ENCODE results near the gene METTL27.
"Not testable (repeated sequence)": the region's sequence is repeated elsewhere in the genome, so short reads cannot be mapped to it uniquely, and the experiment has no call there.

Gene METTL27

GRCh38 chr7:73838642-73839041 is 3.7 kb downstream of the METTL27 start:
- peak overlapping the region; percentile 2 for H4K8ac ChIP-seq (ENCODE audit: low read depth, low read length)
- no CpG with 5 or more reads among the region's 6 CpGs for WGBS (ENCODE audit: extremely low coverage, insufficient coverage, insufficient read length)

GRCh38 chr7:73837167-73837566 is 5.1 kb downstream of the METTL27 start:
- DNase-seq; H3K4ac ChIP-seq (ENCODE audit: low read depth, low read length); H3K27ac ChIP-seq (ENCODE audit: low read depth, low read length); H2AK5ac ChIP-seq (ENCODE audit: low read length); H2AFZ ChIP-seq (ENCODE audit: insufficient read depth, low read length, poor library complexity); H3K18ac ChIP-seq (ENCODE audit: low read length); H3K4me2 ChIP-seq (ENCODE audit: low read length); H3K79me2 ChIP-seq (ENCODE audit: control insufficient read depth, insufficient read depth, low read length, poor library complexity); H4K12ac ChIP-seq (ENCODE audit: low read depth, low read length); H2BK5ac ChIP-seq (ENCODE audit: low read depth, low read length, poor library complexity); H4K91ac ChIP-seq (ENCODE audit: low read depth, low read length); H3K23ac ChIP-seq (ENCODE audit: low read length); H4K8ac ChIP-seq (ENCODE audit: low read depth, low read length); H3K36me3 ChIP-seq (ENCODE audit: control insufficient read depth in 1 of 2, insufficient read depth in 2 of 2, low read length in 2 of 2); H3K9ac ChIP-seq (ENCODE audit: low read length); H3K14ac ChIP-seq (ENCODE audit: low read length); H3K27me3 ChIP-seq (ENCODE audit: insufficient read depth, low read length); H3K9me3 ChIP-seq (ENCODE audit: insufficient read depth, low read depth, low read length); H3K4me3 ChIP-seq (ENCODE audit: low read depth, low read length); H2BK120ac ChIP-seq (ENCODE audit: insufficient read depth, low read length, poor library complexity); H2BK12ac ChIP-seq (ENCODE audit: low read length): not testable (repeated sequence)
- Histone ChIP-seq H3K4me1 (ENCODE audit: control insufficient read depth in 1 of 2, insufficient read depth in 2 of 2, low read length in 2 of 2) (peaks cover 29 to 31% of the 10 kb centered on the region in 2 experiments), H3K79me1 (ENCODE audit: low read length) (peaks cover 15% of the 10 kb centered on the region)

More at GRCh38 chr7:73838642-73839041, 3.7 kb downstream of the METTL27 start:
- Histone ChIP-seq H3K27me3 (ENCODE audit: insufficient read depth, low read length) (no peaks in the 10 kb centered on the region), H3K79me2 (ENCODE audit: control insufficient read depth, insufficient read depth, low read length, poor library complexity) (peaks cover 3% of the 10 kb centered on the region), H3K14ac (ENCODE audit: low read length) (peak overlapping the region; percentile 12), H2BK120ac (ENCODE audit: insufficient read depth, low read length, poor library complexity) (peak overlapping the region; percentile 3), H3K9ac (ENCODE audit: low read length) (no peak overlapping the region), H4K12ac (ENCODE audit: low read depth, low read length) (no peak overlapping the region), H3K9me3 (ENCODE audit: insufficient read depth, low read depth, low read length) (peaks cover 5% of the 10 kb centered on the region), H3K4ac (ENCODE audit: low read depth, low read length) (no peak overlapping the region), H3K4me3 (ENCODE audit: low read depth, low read length) (no peak overlapping the region), H3K27ac (ENCODE audit: low read depth, low read length) (no peak overlapping the region), H2AFZ (ENCODE audit: insufficient read depth, low read length, poor library complexity) (no peak overlapping the region), H3K4me1 (ENCODE audit: control insufficient read depth in 1 of 2, insufficient read depth in 2 of 2, low read length in 2 of 2) (peaks cover 23 to 25% of the 10 kb centered on the region in 2 experiments), H4K91ac (ENCODE audit: low read depth, low read length) (peak overlapping the region; percentile 11), H3K36me3 (ENCODE audit: control insufficient read depth in 1 of 2, insufficient read depth in 2 of 2, low read length in 2 of 2) (peaks cover 0 to 3% of the 10 kb centered on the region in 2 experiments), H3K18ac (ENCODE audit: low read length) (no peak overlapping the region), H3K4me2 (ENCODE audit: low read length) (no peak overlapping the region), H3K79me1 (ENCODE audit: low read length) (peaks cover 11% of the 10 kb centered on the region), H2BK5ac (ENCODE audit: low read depth, low read length, poor library complexity) (no peak overlapping the region), H2BK12ac (ENCODE audit: low read length) (peak overlapping the region; percentile 8), H2AK5ac (ENCODE audit: low read length) (no peak overlapping the region), H3K23ac (ENCODE audit: low read length) (no peak overlapping the region)
- DNase-seq = no peak

- H4K91ac ChIP-seq (ENCODE audit: low read depth, low read length) = no peak overlapping the region
- H2BK12ac ChIP-seq (ENCODE audit: low read length) = peak overlapping the region; percentile 32
- no peak overlapping the region for H4K8ac ChIP-seq (ENCODE audit: low read depth, low read length)
- H3K14ac ChIP-seq (ENCODE audit: low read length) = no peak overlapping the region
- H2BK120ac ChIP-seq (ENCODE audit: insufficient read depth, low read length, poor library complexity) = no peak overlapping the region
- peaks cover 30% of the 10 kb centered on the region for H3K79me1 ChIP-seq (ENCODE audit: low read length)
- H3K4me2 ChIP-seq (ENCODE audit: low read length) = no peak overlapping the region
- H2AK5ac ChIP-seq (ENCODE audit: low read length) = peak overlapping the region; percentile 57
- H2AFZ ChIP-seq (ENCODE audit: insufficient read depth, low read length, poor library complexity) = no peak overlapping the region
- no peak overlapping the region for H3K4ac ChIP-seq (ENCODE audit: low read depth, low read length)
- H3K27me3 ChIP-seq (ENCODE audit: insufficient read depth, low read length) = no peaks in the 10 kb centered on the region
- peaks cover 0 to 3% of the 10 kb centered on the region in 2 experiments for H3K36me3 ChIP-seq (ENCODE audit: control insufficient read depth in 1 of 2, insufficient read depth in 2 of 2, low read length in 2 of 2)
- WGBS (ENCODE audit: extremely low coverage, insufficient coverage, insufficient read length) = no CpG with 5 or more reads among the region's 11 CpGs
- no peak overlapping the region for H4K12ac ChIP-seq (ENCODE audit: low read depth, low read length)
- no peak overlapping the region for H3K4me3 ChIP-seq (ENCODE audit: low read depth, low read length)
- no peak for DNase-seq
- no peak overlapping the region for H3K9ac ChIP-seq (ENCODE audit: low read length)
- H2BK5ac ChIP-seq (ENCODE audit: low read depth, low read length, poor library complexity) = no peak overlapping the region
- peaks cover 5% of the 10 kb centered on the region for H3K9me3 ChIP-seq (ENCODE audit: insufficient read depth, low read depth, low read length)
- no peak overlapping the region for H3K18ac ChIP-seq (ENCODE audit: low read length)
- H3K79me2 ChIP-seq (ENCODE audit: control insufficient read depth, insufficient read depth, low read length, poor library complexity) = peaks cover 23% of the 10 kb centered on the region
- H3K4me1 ChIP-seq (ENCODE audit: control insufficient read depth in 1 of 2, insufficient read depth in 2 of 2, low read length in 2 of 2) = peaks cover 31 to 46% of the 10 kb centered on the region in 2 experiments
- H3K23ac ChIP-seq (ENCODE audit: low read length) = no peak overlapping the region
- no peak overlapping the region for H3K27ac ChIP-seq (ENCODE audit: low read depth, low read length)
These were observed 7.6 kb downstream of the METTL27 start for GRCh38 chr7:73834626-73835191.

GRCh38 chr7:73833251-73833919 is 8.9 kb downstream of the METTL27 start:
- no peak overlapping the region for H3K9ac ChIP-seq (ENCODE audit: low read length)
- H2BK12ac ChIP-seq (ENCODE audit: low read length) = peak overlapping the region; percentile 27
- peak overlapping the region; percentile 13 for H3K4ac ChIP-seq (ENCODE audit: low read depth, low read length)
- no peak overlapping the region for H3K4me3 ChIP-seq (ENCODE audit: low read depth, low read length)
- H3K79me2 ChIP-seq (ENCODE audit: control insufficient read depth, insufficient read depth, low read length, poor library complexity) = peaks cover 21% of the 10 kb centered on the region
- H2BK120ac ChIP-seq (ENCODE audit: insufficient read depth, low read length, poor library complexity) = peak overlapping the region; percentile 36
- peaks cover 40% of the 10 kb centered on the region for H3K79me1 ChIP-seq (ENCODE audit: low read length)
- no peak overlapping the region for H2AFZ ChIP-seq (ENCODE audit: insufficient read depth, low read length, poor library complexity)
- peak overlapping the region; percentile 19 for H3K14ac ChIP-seq (ENCODE audit: low read length)
- peaks cover 5% of the 10 kb centered on the region for H3K9me3 ChIP-seq (ENCODE audit: insufficient read depth, low read depth, low read length)
- H3K18ac ChIP-seq (ENCODE audit: low read length) = peak overlapping the region; percentile 10
- peak overlapping the region; percentile 59 for H3K4me2 ChIP-seq (ENCODE audit: low read length)
- H2AK5ac ChIP-seq (ENCODE audit: low read length) = peak overlapping the region; percentile 16
- DNase-seq = peak; percentile 94 to 95
- peak overlapping the region; percentile 71 for H4K91ac ChIP-seq (ENCODE audit: low read depth, low read length)
- no peak overlapping the region for H4K12ac ChIP-seq (ENCODE audit: low read depth, low read length)
- H2BK5ac ChIP-seq (ENCODE audit: low read depth, low read length, poor library complexity) = peak overlapping the region; percentile 29
- H3K4me1 ChIP-seq (ENCODE audit: control insufficient read depth in 1 of 2, insufficient read depth in 2 of 2, low read length in 2 of 2) = peaks cover 31 to 47% of the 10 kb centered on the region in 2 experiments
- peaks cover 0 to 3% of the 10 kb centered on the region in 2 experiments for H3K36me3 ChIP-seq (ENCODE audit: control insufficient read depth in 1 of 2, insufficient read depth in 2 of 2, low read length in 2 of 2)
- no CpG with 5 or more reads among the region's 13 CpGs for WGBS (ENCODE audit: extremely low coverage, insufficient coverage, insufficient read length)
- peak overlapping the region; percentile 15 for H4K8ac ChIP-seq (ENCODE audit: low read depth, low read length)
- no peaks in the 10 kb centered on the region for H3K27me3 ChIP-seq (ENCODE audit: insufficient read depth, low read length)
- H3K27ac ChIP-seq (ENCODE audit: low read depth, low read length) = peak overlapping the region; percentile 89
- no peak overlapping the region for H3K23ac ChIP-seq (ENCODE audit: low read length)
